Trophoblast cell (in vitro differentiated cells and primary cell): Measurements from ENCODE around the gene CARS1.

ENCODE experiments used
- DNase-seq, 2 donors: peaks; one replicate each; pipeline ENCODE4 v3.0.0-alpha.2; 2016
- H2AFZ ChIP-seq: 2 replicates; pipeline ENCODE4 v1.6.1; 2013; ENCODE audit warnings: low read length, moderate library complexity, mild to moderate bottlenecking; ENCODE audit not compliant: insufficient read depth, poor library complexity
- H2AK5ac ChIP-seq: 2 replicates; pipeline ENCODE4 v1.6.1; 2013; ENCODE audit warnings: mild to moderate bottlenecking, low read length
- H2BK120ac ChIP-seq: 2 replicates; pipeline ENCODE4 v1.6.1; 2013; ENCODE audit warnings: low read length, mild to moderate bottlenecking, moderate library complexity; ENCODE audit not compliant: insufficient read depth, poor library complexity
- H2BK12ac ChIP-seq: 2 replicates; pipeline ENCODE4 v1.6.1; 2013; ENCODE audit warnings: mild to moderate bottlenecking, low read length, moderate library complexity
- H2BK5ac ChIP-seq: 2 replicates; pipeline ENCODE4 v1.6.1; 2013; ENCODE audit warnings: low read length, low read depth, moderate library complexity, mild to moderate bottlenecking; ENCODE audit not compliant: poor library complexity
- H3K14ac ChIP-seq: 2 replicates; pipeline ENCODE4 v1.6.1; 2013; ENCODE audit warnings: mild to moderate bottlenecking, low read length
- H3K18ac ChIP-seq: 2 replicates; pipeline ENCODE4 v1.6.1; 2013; ENCODE audit warnings: mild to moderate bottlenecking, low read length
- H3K23ac ChIP-seq: 2 replicates; pipeline ENCODE4 v1.6.1; 2013; ENCODE audit warnings: low read length
- H3K27ac ChIP-seq: 2 replicates; pipeline ENCODE4 v1.5.1; 2013; ENCODE audit warnings: low read depth, mild to moderate bottlenecking, inconsistent platforms, low read length, moderate library complexity
- H3K27me3 ChIP-seq: 2 replicates; pipeline ENCODE4 v1.6.1; 2013; ENCODE audit warnings: inconsistent platforms, mild to moderate bottlenecking, low read length, moderate library complexity; ENCODE audit not compliant: insufficient read depth
- H3K36me3 ChIP-seq, 2 experiments: 1 replicate in 1 of 2; 2 replicates in 1 of 2; pipeline ENCODE4 v1.6.1; 2013; ENCODE audit warnings: low read length in 2 of 2, mild to moderate bottlenecking in 2 of 2, moderate library complexity in 1 of 2; ENCODE audit not compliant: insufficient read depth in 2 of 2, control insufficient read depth in 1 of 2
- H3K4ac ChIP-seq: 2 replicates; pipeline ENCODE4 v1.6.1; 2013; ENCODE audit warnings: low read depth, mild to moderate bottlenecking, low read length, moderate library complexity
- H3K4me1 ChIP-seq, 2 experiments: 1 replicate in 1 of 2; 2 replicates in 1 of 2; pipeline ENCODE4 v1.6.1; 2013; ENCODE audit warnings: low read length in 2 of 2, mild to moderate bottlenecking in 2 of 2, moderate library complexity in 1 of 2; ENCODE audit not compliant: insufficient read depth in 2 of 2, control insufficient read depth in 1 of 2
- H3K4me2 ChIP-seq: 2 replicates; pipeline ENCODE4 v1.6.1; 2013; ENCODE audit warnings: inconsistent platforms, mild to moderate bottlenecking, low read length, moderate library complexity
- H3K4me3 ChIP-seq: 2 replicates; pipeline ENCODE4 v1.5.1; 2013; ENCODE audit warnings: mild to moderate bottlenecking, low read depth, low read length, inconsistent platforms
- H3K79me1 ChIP-seq: one replicate; pipeline ENCODE4 v1.6.1; 2013; ENCODE audit warnings: low read length
- H3K79me2 ChIP-seq: 2 replicates; pipeline ENCODE4 v1.6.1; 2013; ENCODE audit warnings: low read length, mild to moderate bottlenecking; ENCODE audit not compliant: control insufficient read depth, insufficient read depth, poor library complexity
- H3K9ac ChIP-seq: 2 replicates; pipeline ENCODE4 v1.6.1; 2013; ENCODE audit warnings: mild to moderate bottlenecking, low read length
- H3K9me3 ChIP-seq: 2 replicates; pipeline ENCODE4 v1.6.1; 2013; ENCODE audit warnings: low read depth, mild to moderate bottlenecking, control low read depth, inconsistent platforms, low read length; ENCODE audit not compliant: insufficient read depth
- H4K12ac ChIP-seq: 2 replicates; pipeline ENCODE4 v1.6.1; 2013; ENCODE audit warnings: low read depth, mild to moderate bottlenecking, low read length, moderate library complexity
- H4K8ac ChIP-seq: 2 replicates; pipeline ENCODE4 v1.6.1; 2013; ENCODE audit warnings: low read depth, mild to moderate bottlenecking, low read length, moderate library complexity
- H4K91ac ChIP-seq: one replicate; pipeline ENCODE4 v1.6.1; 2013; ENCODE audit warnings: low read depth, mild to moderate bottlenecking, low read length, moderate library complexity
- WGBS: extraction: QIAGEN DNeasy Blood & Tissue Kit; methylation state at CpG from one replicate; pipeline ENCODE4 v1.1.7; 2013; ENCODE audit warnings: missing lambda C conversion rate; ENCODE audit not compliant: insufficient read length, insufficient coverage; ENCODE audit errors: extremely low coverage; 5-methylcytosine and 5-hydroxymethylcytosine counted together

CARS1 gene

DNA sequence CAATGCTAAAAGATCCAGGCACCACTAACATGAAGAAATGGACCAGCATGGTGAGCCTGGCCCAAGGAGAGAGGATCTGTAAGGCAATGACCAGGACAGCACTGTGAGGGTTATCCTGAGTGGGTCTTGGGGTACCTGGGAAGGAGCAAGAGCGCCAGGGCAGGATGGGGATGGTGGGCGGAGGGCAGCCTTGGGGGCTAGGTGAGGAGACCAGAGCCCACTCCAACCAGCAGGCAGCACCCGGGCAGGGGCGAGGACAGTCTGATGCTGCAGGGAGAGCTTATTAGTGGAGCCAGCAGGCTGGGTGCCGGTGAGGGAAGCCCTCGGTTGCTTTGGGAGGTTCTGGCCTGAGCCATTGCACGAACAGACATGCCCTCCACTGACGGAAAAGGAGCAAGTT is 54.4 kb downstream of the CARS1 start:
- Histone ChIP-seq H3K9me3 (peaks cover 2% of the 10 kb centered on the region), H2AFZ (no peak overlapping the region), H3K23ac (no peak overlapping the region), H4K8ac (no peak overlapping the region), H3K4ac (no peak overlapping the region), H3K4me2 (no peak overlapping the region), H2AK5ac (no peak overlapping the region), H2BK5ac (no peak overlapping the region), H3K79me1 (no peaks in the 10 kb centered on the region), H3K9ac (no peak overlapping the region), H3K14ac (no peak overlapping the region), H4K91ac (no peak overlapping the region), H2BK12ac (no peak overlapping the region), H3K79me2 (no peaks in the 10 kb centered on the region), H3K27me3 (no peaks in the 10 kb centered on the region), H3K4me3 (no peak overlapping the region), H3K18ac (no peak overlapping the region), H3K4me1 (no peaks in the 10 kb centered on the region), H4K12ac (no peak overlapping the region), H2BK120ac (no peak overlapping the region), H3K36me3 (peaks cover 64 to 70% of the 10 kb centered on the region in 2 experiments), H3K27ac (no peak overlapping the region)
- no peak for DNase-seq
- no CpG with 5 or more reads among the region's 8 CpGs for WGBS

DNA sequence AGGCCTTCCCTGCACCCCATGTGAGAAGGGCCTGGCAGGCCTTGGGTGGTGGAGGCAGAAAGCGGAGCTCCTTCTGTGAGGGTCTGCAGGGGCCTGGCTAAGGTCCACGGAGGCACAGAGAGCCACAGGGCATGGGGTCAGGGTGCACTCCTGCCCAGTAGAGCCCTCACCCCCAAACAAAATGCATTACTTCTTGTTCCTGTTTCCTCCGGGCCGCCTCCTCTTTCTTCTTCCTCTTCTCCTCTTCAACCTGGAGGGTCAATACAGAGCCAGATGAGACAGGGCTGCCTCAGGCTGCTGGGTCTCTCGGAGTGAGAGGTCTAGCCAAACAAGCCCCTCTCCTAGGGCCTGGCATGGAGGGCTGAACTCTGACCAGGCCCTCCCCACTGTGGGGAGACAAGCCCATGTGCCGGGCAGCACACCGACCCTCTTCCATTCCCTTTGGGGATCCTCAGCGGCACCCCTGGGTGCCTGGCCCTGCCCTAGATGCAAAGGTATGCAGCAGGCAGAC is 54.8 kb downstream of the CARS1 start:
- no peak overlapping the region for H4K91ac ChIP-seq
- H2BK5ac ChIP-seq, result no peak overlapping the region
- H3K23ac ChIP-seq, result no peak overlapping the region
- no peak overlapping the region for H2AFZ ChIP-seq
- no peak overlapping the region for H2BK12ac ChIP-seq
- H3K36me3 ChIP-seq, result peaks cover 60 to 65% of the 10 kb centered on the region in 2 experiments
- no peak for DNase-seq
- H4K12ac ChIP-seq, result no peak overlapping the region
- peaks cover 2% of the 10 kb centered on the region for H3K9me3 ChIP-seq
- no peak overlapping the region for H3K4ac ChIP-seq
- H3K4me3 ChIP-seq, result no peak overlapping the region
- H3K27me3 ChIP-seq, result no peaks in the 10 kb centered on the region
- H3K18ac ChIP-seq, result no peak overlapping the region
- H4K8ac ChIP-seq, result no peak overlapping the region
- no CpG with 5 or more reads among the region's 8 CpGs for WGBS
- H3K14ac ChIP-seq, result no peak overlapping the region
- H3K9ac ChIP-seq, result no peak overlapping the region
- no peak overlapping the region for H2AK5ac ChIP-seq
- no peak overlapping the region for H3K27ac ChIP-seq
- H3K79me2 ChIP-seq, result no peaks in the 10 kb centered on the region
- H2BK120ac ChIP-seq, result no peak overlapping the region
- H3K79me1 ChIP-seq, result peaks cover 2% of the 10 kb centered on the region
- no peak overlapping the region for H3K4me2 ChIP-seq
- peaks cover 0 to 1% of the 10 kb centered on the region in 2 experiments for H3K4me1 ChIP-seq

DNA sequence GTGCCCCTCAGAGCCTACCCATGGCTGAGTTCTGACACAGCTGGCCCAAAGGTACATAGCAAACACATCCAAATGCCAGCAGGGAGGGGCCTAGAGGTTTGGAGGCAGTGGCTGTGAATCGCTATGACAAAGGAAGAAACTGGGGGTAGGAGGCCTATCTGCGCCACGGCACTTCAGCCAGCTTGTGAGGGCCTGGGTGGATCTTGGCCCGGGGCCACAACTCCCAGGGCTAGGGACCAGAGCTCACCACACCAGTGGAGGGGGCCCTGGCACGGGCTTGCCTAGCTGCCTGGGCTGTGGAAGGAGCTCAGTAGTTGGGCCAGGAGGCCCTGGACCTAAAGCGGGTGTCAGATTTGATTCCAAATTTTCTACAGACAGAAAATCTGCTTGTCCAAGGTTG is 55.7 kb downstream of the CARS1 start:
- Histone ChIP-seq H3K4ac (no peak overlapping the region), H3K4me3 (no peak overlapping the region), H2BK12ac (no peak overlapping the region), H3K4me2 (no peak overlapping the region), H3K23ac (no peak overlapping the region), H3K4me1 (peaks cover 0 to 8% of the 10 kb centered on the region in 2 experiments), H3K18ac (no peak overlapping the region), H3K79me1 (peaks cover 3% of the 10 kb centered on the region), H4K91ac (no peak overlapping the region), H3K79me2 (no peaks in the 10 kb centered on the region), H3K27me3 (no peaks in the 10 kb centered on the region), H3K36me3 (peaks cover 51 to 58% of the 10 kb centered on the region in 2 experiments), H3K14ac (no peak overlapping the region), H3K9me3 (peaks cover 2% of the 10 kb centered on the region), H4K8ac (no peak overlapping the region), H2BK5ac (no peak overlapping the region), H2AFZ (no peak overlapping the region), H3K9ac (no peak overlapping the region), H2BK120ac (no peak overlapping the region), H3K27ac (no peak overlapping the region), H4K12ac (no peak overlapping the region), H2AK5ac (no peak overlapping the region)
- DNase-seq, result no peak
- WGBS, result no CpG with 5 or more reads among the region's 6 CpGs

GRCh38 chr11:3000032-3000961 is 56.9 kb downstream of the CARS1 start:
- Histone ChIP-seq H3K14ac (no peak overlapping the region), H3K4me1 (peaks cover 0 to 8% of the 10 kb centered on the region in 2 experiments), H2AK5ac (no peak overlapping the region), H3K27me3 (no peaks in the 10 kb centered on the region), H3K4me3 (no peak overlapping the region), H2BK120ac (no peak overlapping the region), H3K4ac (no peak overlapping the region), H2AFZ (no peak overlapping the region), H4K12ac (no peak overlapping the region), H3K27ac (no peak overlapping the region), H2BK5ac (no peak overlapping the region), H3K9ac (no peak overlapping the region), H3K18ac (no peak overlapping the region), H2BK12ac (no peak overlapping the region), H4K8ac (no peak overlapping the region), H4K91ac (no peak overlapping the region), H3K4me2 (no peak overlapping the region), H3K79me1 (peaks cover 3% of the 10 kb centered on the region), H3K79me2 (no peaks in the 10 kb centered on the region), H3K9me3 (peaks cover 2% of the 10 kb centered on the region), H3K36me3 (peaks cover 47 to 52% of the 10 kb centered on the region in 2 experiments), H3K23ac (no peak overlapping the region)
- no peak for DNase-seq
- no CpG with 5 or more reads among the region's 17 CpGs for WGBS
